Panc1 (cell line): ENCODE results near the gene FBXO30. TPM values are rescaled to one million over a fixed set of nuclear protein-coding genes. Genes with fewer than 3 reads are reported as not detected.

Experiments
- ATAC-seq: fragments of 200-7000 bp; cut with Tn5 transposase; 2 replicates; pipeline ENCODE4 v1.9.1; 2020; ENCODE audit warnings: mild to moderate bottlenecking, moderate library complexity
- BruUV-seq: library from RNA; stranded (reverse); fragments of 400-500 nt; replicated peaks from 2 replicates; lab custom pipeline; 2021; lab: Mats Ljungman, UMichigan
- CTCF ChIA-PET: fragments of 300-600 bp; sonication (Branson Sonifier 250); formaldehyde crosslinking; loops from one replicate; lab custom pipeline; 2022; ENCODE audit warnings: antibody characterized with exemption; lab: Charles Lee
- POLR2A ChIA-PET: fragments of 300-600 bp; sonication (Branson Sonifier 250); formaldehyde crosslinking; loops from one replicate; lab custom pipeline; 2022; ENCODE audit warnings: antibody characterized with exemption; lab: Charles Lee
- DNase-seq: peaks from one replicate; pipeline ENCODE4 v3.0.0-alpha.2; 2010; ENCODE audit warnings: low read depth, low spot score
- H3K27ac ChIP-seq: 2 replicates; pipeline ENCODE4 v1.5.1; 2011; ENCODE audit warnings: mild to moderate bottlenecking, low read length, inconsistent platforms
- H3K27me3 ChIP-seq: fragments of 200-500 bp; sonication (Bioruptor generic); 2 replicates; pipeline ENCODE4 v1.6.0; 2014; ENCODE audit warnings: low read length, inconsistent platforms; ENCODE audit not compliant: control insufficient read depth, insufficient read depth
- H3K36me3 ChIP-seq: fragments of 200-500 bp; sonication (Bioruptor generic); 2 replicates; pipeline ENCODE4 v1.5.1; 2014; ENCODE audit warnings: inconsistent platforms, mild to moderate bottlenecking, low read length, moderate library complexity; ENCODE audit not compliant: control insufficient read depth, insufficient read depth
- H3K4me1 ChIP-seq: 2 replicates; pipeline ENCODE4 v1.5.1; 2011; ENCODE audit warnings: inconsistent platforms, mild to moderate bottlenecking, low read length, moderate library complexity; ENCODE audit not compliant: control insufficient read depth, insufficient read depth
- H3K4me3 ChIP-seq, 2 experiments: 2 replicates each; pipeline ENCODE4 v1.5.1; 2011 to 2012; ENCODE audit warnings: low read depth in 2 of 2, low read length in 2 of 2, mild to moderate bottlenecking in 2 of 2, inconsistent platforms in 1 of 2, moderate library complexity in 1 of 2
- H3K9me3 ChIP-seq: fragments of 200-500 bp; sonication (Bioruptor generic); 2 replicates; pipeline ENCODE4 v1.5.1; 2014; ENCODE audit warnings: low read depth, mild to moderate bottlenecking, inconsistent platforms, low read length, moderate library complexity; ENCODE audit not compliant: control insufficient read depth, insufficient read depth
- CTCF ChIP-seq: fragments of 450-650 bp; IDR thresholded peaks from 2 replicates; pipeline ENCODE4 v1.5.1; 2017; ENCODE audit warnings: mild to moderate bottlenecking
- POLR2AphosphoS5 ChIP-seq: IDR thresholded peaks from 2 replicates; pipeline ENCODE4 v1.6.1; 2012; ENCODE audit warnings: mild to moderate bottlenecking, low read depth, low read length, moderate library complexity
- REST ChIP-seq, 2 experiments: IDR thresholded peaks; 2 replicates each; pipeline ENCODE4 v1.6.1; 2011 to 2012; ENCODE audit warnings: low read depth in 2 of 2, control low read depth in 1 of 2, low read length in 1 of 2, mild to moderate bottlenecking in 1 of 2, moderate library complexity in 1 of 2; ENCODE audit not compliant: insufficient read depth in 1 of 2
- SIN3A ChIP-seq: IDR thresholded peaks from 2 replicates; pipeline ENCODE4 v1.6.1; 2012; ENCODE audit warnings: low read depth, mild to moderate bottlenecking, low read length, moderate library complexity, borderline replicate concordance; ENCODE audit not compliant: insufficient read depth
- TCF7L2 ChIP-seq: IDR thresholded peaks from 2 replicates; pipeline ENCODE4 v1.6.1; 2011; ENCODE audit warnings: mild to moderate bottlenecking, low read depth, low read length, inconsistent platforms
- in situ Hi-C: cut with HindIII; loops from 2 replicates; pipeline ENCODE4 v1.10.0; 2016; ENCODE audit warnings: low sequenced_read_pairs, low pct_unique_long_range_greater_than_20kb
- intact Hi-C: fragments of 100-400 bp; cut with micrococcal nuclease; formaldehyde crosslinking; loops from one replicate; pipeline ENCODE4 v1.10.0; 2022; ENCODE audit not compliant: unreplicated experiment
- total RNA-seq: library from RNA; stranded (reverse); gene quantifications from one replicate; pipeline ENCODE4 v1.2.1, GENCODE V29; 2021; ENCODE audit not compliant: unreplicated experiment

The FBXO30 gene
- total RNA-seq, 1 experiment from 2014 or later, result 9.5 TPM

DNA sequence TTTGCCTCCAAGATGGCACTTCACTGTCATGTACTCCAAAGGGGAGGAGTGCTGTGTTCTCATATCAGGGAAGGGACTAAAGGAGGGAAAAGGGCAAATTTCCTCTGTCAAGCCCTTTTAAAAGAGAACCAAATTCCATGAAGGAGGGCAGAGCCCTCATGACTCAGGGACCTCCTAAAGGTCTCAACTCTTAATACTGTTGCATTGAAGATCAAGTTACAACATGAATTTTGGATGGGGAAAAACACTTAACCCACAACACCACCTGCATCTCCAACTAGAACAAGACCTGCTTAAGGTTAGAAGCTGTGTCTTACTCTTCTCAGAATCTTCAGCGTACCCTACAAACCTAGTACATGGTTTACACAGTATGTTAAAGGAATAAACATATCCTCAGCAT, 23.7 kb upstream of the FBXO30 start:
- H3K4me1 ChIP-seq, result no peaks in the 10 kb centered on the region
- no TSS peak for BruUV-seq
- DNase-seq (no peak), ATAC-seq (no peak)
- H3K27ac ChIP-seq, result no peak overlapping the region
- ChIA-PET POLR2A (no interaction called here), CTCF (no interaction called here)
- TF ChIP-seq TCF7L2 (no peak), CTCF (no peak), POLR2AphosphoS5 (no peak), SIN3A (no peak), REST (IDR thresholded peaks at IDR 0.05; ENCODE audit: insufficient read depth in 1 of 2, low read depth in 2 of 2, low read length in 1 of 2) (no peak)
- intact Hi-C loops (no loop called here), in situ Hi-C loops (no loop called here)
- H3K9me3 ChIP-seq, result no peaks in the 10 kb centered on the region
- H3K36me3 ChIP-seq, result no peaks in the 10 kb centered on the region
- no peaks in the 10 kb centered on the region for H3K27me3 ChIP-seq
- H3K4me3 ChIP-seq, result no peak overlapping the region

DNA sequence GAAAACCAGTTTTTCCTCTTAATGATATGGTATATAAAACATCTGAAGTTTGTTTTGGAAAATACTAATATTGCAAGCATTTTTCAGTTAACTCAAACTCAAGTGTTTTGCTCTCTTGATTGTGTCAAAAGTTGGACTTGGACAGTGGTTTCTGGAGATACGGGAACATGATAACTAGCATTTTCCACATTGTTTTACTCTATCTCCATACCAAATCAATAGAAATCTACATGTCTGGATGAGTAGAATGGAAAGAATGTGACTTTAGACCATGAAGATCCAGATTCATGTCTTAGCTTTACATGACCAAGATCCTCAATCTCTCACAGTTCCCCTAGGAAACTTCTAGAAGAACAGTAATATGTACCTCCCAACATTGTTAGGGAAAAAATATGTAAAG, 22.2 kb upstream of the FBXO30 start:
- in situ Hi-C loops (no loop called here), intact Hi-C loops (no loop called here)
- ATAC-seq (no peak), DNase-seq (no peak)
- no TSS peak for BruUV-seq
- no peaks in the 10 kb centered on the region for H3K36me3 ChIP-seq
- H3K4me1 ChIP-seq, result no peaks in the 10 kb centered on the region
- TF ChIP-seq REST (IDR thresholded peaks at IDR 0.05; ENCODE audit: insufficient read depth in 1 of 2, low read depth in 2 of 2, low read length in 1 of 2) (no peak), CTCF (no peak), TCF7L2 (no peak), POLR2AphosphoS5 (no peak), SIN3A (no peak)
- H3K9me3 ChIP-seq, result no peaks in the 10 kb centered on the region
- ChIA-PET CTCF (no interaction called here), POLR2A (no interaction called here)
- no peak overlapping the region for H3K4me3 ChIP-seq
- no peak overlapping the region for H3K27ac ChIP-seq
- no peaks in the 10 kb centered on the region for H3K27me3 ChIP-seq
